ENCODE data around the gene RBP3.

DNA sequence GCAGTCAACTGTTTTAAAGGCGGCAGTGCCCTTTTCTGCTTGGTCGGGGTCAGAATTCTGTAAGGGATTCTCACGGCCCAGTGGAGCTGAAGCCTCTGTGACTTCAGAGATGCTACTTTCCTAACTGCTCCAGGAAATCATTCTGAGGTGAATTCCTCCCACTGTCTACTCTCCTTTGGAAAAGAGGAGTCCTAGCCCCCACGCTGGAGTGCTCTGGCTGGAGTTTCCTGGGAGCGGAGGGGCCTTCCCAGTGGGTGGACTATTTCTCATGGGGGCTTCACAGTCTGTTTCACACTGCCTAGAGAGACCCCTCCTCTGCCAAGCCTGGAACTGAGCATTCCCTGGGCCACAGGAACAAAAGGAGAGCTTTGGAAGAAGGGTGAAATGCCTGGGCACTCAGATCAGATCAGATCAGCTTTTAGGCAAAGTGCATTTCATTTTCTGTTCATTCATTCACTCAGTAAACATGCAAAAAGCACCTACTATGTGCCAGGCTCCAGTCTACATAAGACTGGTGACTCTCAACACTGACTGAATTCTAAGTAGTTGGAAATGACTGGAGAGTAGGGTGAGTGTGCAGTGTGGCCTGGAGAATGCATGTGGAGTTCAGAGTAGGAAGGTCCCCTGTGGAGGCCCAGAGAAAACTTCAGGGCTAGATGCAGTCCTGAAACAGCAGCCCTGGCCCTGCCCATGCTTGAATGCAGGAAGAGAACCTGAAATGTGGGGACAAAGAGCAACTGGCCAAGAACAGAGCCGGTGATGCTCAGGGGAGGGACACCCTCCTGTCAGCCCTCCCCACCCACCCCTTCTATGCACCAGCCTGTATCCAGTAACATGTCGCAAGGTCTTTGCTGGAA, 23.7 kb downstream of the RBP3 start:
- TF ChIP-seq, protein P1, sequence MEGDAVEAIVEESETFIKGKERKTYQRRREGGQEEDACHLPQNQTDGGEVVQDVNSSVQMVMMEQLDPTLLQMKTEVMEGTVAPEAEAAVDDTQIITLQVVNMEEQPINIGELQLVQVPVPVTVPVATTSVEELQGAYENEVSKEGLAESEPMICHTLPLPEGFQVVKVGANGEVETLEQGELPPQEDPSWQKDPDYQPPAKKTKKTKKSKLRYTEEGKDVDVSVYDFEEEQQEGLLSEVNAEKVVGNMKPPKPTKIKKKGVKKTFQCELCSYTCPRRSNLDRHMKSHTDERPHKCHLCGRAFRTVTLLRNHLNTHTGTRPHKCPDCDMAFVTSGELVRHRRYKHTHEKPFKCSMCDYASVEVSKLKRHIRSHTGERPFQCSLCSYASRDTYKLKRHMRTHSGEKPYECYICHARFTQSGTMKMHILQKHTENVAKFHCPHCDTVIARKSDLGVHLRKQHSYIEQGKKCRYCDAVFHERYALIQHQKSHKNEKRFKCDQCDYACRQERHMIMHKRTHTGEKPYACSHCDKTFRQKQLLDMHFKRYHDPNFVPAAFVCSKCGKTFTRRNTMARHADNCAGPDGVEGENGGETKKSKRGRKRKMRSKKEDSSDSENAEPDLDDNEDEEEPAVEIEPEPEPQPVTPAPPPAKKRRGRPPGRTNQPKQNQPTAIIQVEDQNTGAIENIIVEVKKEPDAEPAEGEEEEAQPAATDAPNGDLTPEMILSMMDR (IDR thresholded peaks at IDR 0.05; ENCODE audit: poor library complexity, severe bottlenecking) = no peak
- TF ChIP-seq, protein P2, sequence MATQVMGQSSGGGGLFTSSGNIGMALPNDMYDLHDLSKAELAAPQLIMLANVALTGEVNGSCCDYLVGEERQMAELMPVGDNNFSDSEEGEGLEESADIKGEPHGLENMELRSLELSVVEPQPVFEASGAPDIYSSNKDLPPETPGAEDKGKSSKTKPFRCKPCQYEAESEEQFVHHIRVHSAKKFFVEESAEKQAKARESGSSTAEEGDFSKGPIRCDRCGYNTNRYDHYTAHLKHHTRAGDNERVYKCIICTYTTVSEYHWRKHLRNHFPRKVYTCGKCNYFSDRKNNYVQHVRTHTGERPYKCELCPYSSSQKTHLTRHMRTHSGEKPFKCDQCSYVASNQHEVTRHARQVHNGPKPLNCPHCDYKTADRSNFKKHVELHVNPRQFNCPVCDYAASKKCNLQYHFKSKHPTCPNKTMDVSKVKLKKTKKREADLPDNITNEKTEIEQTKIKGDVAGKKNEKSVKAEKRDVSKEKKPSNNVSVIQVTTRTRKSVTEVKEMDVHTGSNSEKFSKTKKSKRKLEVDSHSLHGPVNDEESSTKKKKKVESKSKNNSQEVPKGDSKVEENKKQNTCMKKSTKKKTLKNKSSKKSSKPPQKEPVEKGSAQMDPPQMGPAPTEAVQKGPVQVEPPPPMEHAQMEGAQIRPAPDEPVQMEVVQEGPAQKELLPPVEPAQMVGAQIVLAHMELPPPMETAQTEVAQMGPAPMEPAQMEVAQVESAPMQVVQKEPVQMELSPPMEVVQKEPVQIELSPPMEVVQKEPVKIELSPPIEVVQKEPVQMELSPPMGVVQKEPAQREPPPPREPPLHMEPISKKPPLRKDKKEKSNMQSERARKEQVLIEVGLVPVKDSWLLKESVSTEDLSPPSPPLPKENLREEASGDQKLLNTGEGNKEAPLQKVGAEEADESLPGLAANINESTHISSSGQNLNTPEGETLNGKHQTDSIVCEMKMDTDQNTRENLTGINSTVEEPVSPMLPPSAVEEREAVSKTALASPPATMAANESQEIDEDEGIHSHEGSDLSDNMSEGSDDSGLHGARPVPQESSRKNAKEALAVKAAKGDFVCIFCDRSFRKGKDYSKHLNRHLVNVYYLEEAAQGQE (IDR thresholded peaks at IDR 0.05; ENCODE audit: borderline replicate concordance) = no peak
- no peak for TF ChIP-seq EZH2 (IDR thresholded peaks at IDR 0.05; ENCODE audit: borderline replicate concordance, insufficient read depth, low read length, poor library complexity, severe bottlenecking)

Data from neural cell (in vitro differentiated cells).